Aorta (tissue), 5 donors: ENCODE measurements around the gene MYO9B. TPM values are rescaled to one million over a fixed set of nuclear protein-coding genes. Genes with fewer than 3 reads are reported as not detected.

Experiments
- ATAC-seq: fragments of 200-7000 bp; cut with Tn5 transposase; one replicate; pipeline ENCODE4 v1.9.1; 2022; ENCODE audit warnings: moderate library complexity; ENCODE audit not compliant: low FRiP score
- DNase-seq, 2 donors: peaks; one replicate each; pipeline ENCODE4 v3.0.0-alpha.2; 2020
- H3K27ac ChIP-seq, 2 donors: one replicate each; pipeline ENCODE4 v1.5.1; 2013; ENCODE audit warnings: low read length in 2 of 2, mild to moderate bottlenecking in 2 of 2, moderate library complexity in 2 of 2, control low read depth in 1 of 2, inconsistent platforms in 1 of 2, low read depth in 1 of 2
- H3K27me3 ChIP-seq, 2 donors: one replicate each; pipeline ENCODE4 v1.6.1; 2013; ENCODE audit warnings: control low read depth in 1 of 2, low read length in 1 of 2, mild to moderate bottlenecking in 1 of 2, moderate library complexity in 1 of 2; ENCODE audit not compliant: insufficient read depth in 2 of 2, control insufficient read depth in 1 of 2
- H3K36me3 ChIP-seq, 2 donors: one replicate each; pipeline ENCODE4 v1.6.1; 2013; ENCODE audit warnings: control low read depth in 1 of 2, low read length in 1 of 2, mild to moderate bottlenecking in 1 of 2; ENCODE audit not compliant: insufficient read depth in 2 of 2, control insufficient read depth in 1 of 2
- H3K4me1 ChIP-seq, 2 donors: one replicate each; pipeline ENCODE4 v1.6.1; 2013; ENCODE audit warnings: low read length in 2 of 2, control low read depth in 1 of 2, mild to moderate bottlenecking in 1 of 2, moderate library complexity in 1 of 2; ENCODE audit not compliant: insufficient read depth in 2 of 2, control insufficient read depth in 1 of 2
- H3K4me3 ChIP-seq, 2 donors: one replicate each; pipeline ENCODE4 v1.5.1; 2013; ENCODE audit warnings: low read length in 2 of 2, control low read depth in 1 of 2, mild to moderate bottlenecking in 1 of 2
- H3K9me3 ChIP-seq: one replicate; pipeline ENCODE4 v1.6.1; 2013; ENCODE audit warnings: mild to moderate bottlenecking, low read length; ENCODE audit not compliant: control insufficient read depth
- WGBS, 2 donors: extraction: QIAGEN DNeasy Blood & Tissue Kit; methylation state at CpG; one replicate each; pipeline ENCODE4 v1.1.7; 2013; 5-methylcytosine and 5-hydroxymethylcytosine counted together
- intact Hi-C, 2 donors: fragments of 100-400 bp; cut with DNase I; formaldehyde crosslinking; loops; one replicate each; pipeline versions ENCODE4 v1.14.2 to v1.15.0; 2022
- polyA plus RNA-seq, 2 donors: library from polyadenylated mRNA; stranded (reverse); fragments of 200-250 nt; gene quantifications; one replicate each; pipeline ENCODE4 v1.2.3, GENCODE V29; 2013
- total RNA-seq, 2 donors: library from RNA; stranded (reverse); fragmentation: NEBNext Ultra II Directional; extraction: Animal tissue kit (Norgen Biotek cat#: 25700); gene quantifications; one replicate each; pipeline ENCODE4 v1.2.1, GENCODE V29; 2021
- donor health status: healthy with polysubstance abuse.
- donor health status: Bipolar disorder and iron deficiency.
- donor health status: DM: no; HTN: no; CAD: no.
- donor health status: DM: no; HTN: no; CAD: no.
- donor health status: DM: yes; HTN: yes; CAD: no.

The MYO9B gene
- total and polyA plus RNA-seq, 4 donors, result 34.3 to 183 (median 171) TPM

DNA sequence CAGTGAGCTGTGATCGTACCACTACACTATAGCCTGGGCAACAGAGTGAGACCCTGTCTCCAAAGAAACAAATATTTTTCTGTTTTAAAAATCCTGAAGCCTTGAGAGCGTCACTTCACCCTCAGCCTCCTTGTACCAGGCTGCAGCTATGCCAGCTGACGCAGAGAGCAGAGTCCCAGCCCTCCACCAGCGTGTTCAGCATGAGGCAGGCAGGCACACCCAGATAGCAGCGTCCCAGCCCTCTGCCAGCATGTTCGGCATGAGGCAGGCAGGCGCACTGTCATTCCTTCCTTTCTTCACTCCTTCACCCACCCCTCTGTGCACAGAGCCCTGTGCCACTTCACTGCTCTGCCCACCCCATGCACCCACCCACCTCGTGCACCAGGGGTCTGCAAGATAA lies 96.3 kb downstream of the MYO9B start:
- Histone ChIP-seq H3K4me3 (no peak overlapping the region), H3K4me1 (no peaks in the 10 kb centered on the region), H3K27ac (no peak overlapping the region), H3K9me3 (no peaks in the 10 kb centered on the region), H3K27me3 (no peaks in the 10 kb centered on the region), H3K36me3 (peaks cover 5 to 17% of the 10 kb centered on the region in 2 donors)
- ATAC-seq (no peak), DNase-seq (no peak)
- 89 to 90% methylated on average over 8 of the region's 8 CpGs for WGBS, 2 donors
- intact Hi-C loops, result loop anchor here in 1 of 2 donors (5.0 kb wide), 1 partner anchor 105 kb away; no protein-coding TSS in a partner anchor

DNA sequence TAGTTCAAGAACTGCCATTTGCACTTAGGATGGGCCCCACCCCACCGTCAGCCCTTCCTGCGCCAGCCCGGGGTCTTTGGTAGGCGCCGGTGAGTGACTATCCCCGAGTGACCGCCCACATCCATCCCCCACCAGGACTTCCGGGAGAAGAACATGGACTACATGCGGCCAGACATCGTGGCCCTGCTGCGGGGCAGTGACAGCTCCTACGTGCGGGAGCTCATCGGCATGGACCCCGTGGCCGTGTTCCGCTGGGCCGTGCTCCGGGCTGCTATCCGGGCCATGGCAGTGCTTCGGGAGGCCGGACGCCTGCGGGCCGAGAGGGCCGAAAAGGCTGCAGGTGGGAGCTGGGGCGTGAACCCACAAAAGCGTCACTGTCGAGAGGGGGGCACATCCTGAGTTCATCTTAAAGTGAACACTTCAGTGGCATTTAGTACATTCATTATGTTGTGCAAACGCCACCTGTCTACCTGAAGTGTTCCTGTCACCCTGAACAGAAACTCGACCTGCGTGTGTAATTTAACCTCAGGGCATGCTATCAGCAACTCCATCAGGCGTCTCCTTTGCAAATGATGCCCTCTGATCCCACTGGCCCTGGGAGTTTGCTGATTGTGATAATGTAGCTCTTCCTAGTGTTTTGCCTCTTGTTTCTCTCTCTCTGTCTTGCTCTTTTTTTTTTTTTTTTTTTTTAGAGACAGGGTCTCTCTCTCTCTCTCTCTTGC lies 97.2 kb downstream of the MYO9B start:
- Histone ChIP-seq H3K4me1 (no peaks in the 10 kb centered on the region), H3K36me3 (peaks cover 5 to 16% of the 10 kb centered on the region in 2 donors), H3K9me3 (no peaks in the 10 kb centered on the region), H3K27ac (no peak overlapping the region), H3K4me3 (no peak overlapping the region), H3K27me3 (no peaks in the 10 kb centered on the region)
- DNase-seq (no peak), ATAC-seq (no peak)
- intact Hi-C loops, result loop anchor here in 1 of 2 donors (5.0 kb wide), 1 partner anchor 105 kb away; no protein-coding TSS in a partner anchor
- WGBS, 2 donors, result 90 to 92% methylated on average over 33 of the region's 33 CpGs

DNA sequence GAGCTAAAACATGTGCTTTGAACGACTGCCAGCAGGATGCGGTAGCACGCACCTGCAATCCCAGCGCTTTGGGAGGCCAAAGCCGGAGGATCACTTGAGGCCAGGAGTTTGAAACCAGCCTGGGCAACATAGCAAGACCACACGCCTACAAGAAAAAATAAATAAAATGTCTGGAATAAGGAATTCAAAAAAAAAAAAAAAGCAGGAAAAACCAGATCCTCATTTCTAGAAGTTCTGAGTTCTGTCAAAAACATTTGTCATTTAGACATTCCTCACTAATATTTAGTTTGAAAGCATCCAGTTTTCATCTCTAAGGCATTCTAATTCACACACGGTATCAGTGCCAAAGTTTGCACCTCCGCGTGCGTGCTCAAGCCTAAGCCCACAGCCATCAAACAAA lies 102.7 kb downstream of the MYO9B start:
- Histone ChIP-seq H3K27ac (no peak overlapping the region), H3K36me3 (peaks cover 0 to 2% of the 10 kb centered on the region in 2 donors), H3K4me3 (no peak overlapping the region), H3K27me3 (no peaks in the 10 kb centered on the region), H3K4me1 (no peaks in the 10 kb centered on the region), H3K9me3 (no peaks in the 10 kb centered on the region)
- 85 to 90% methylated on average over 10 of the region's 10 CpGs for WGBS, 2 donors
- intact Hi-C loops, result no loop called here
- DNase-seq (no peak), ATAC-seq (no peak)

GRCh38 chr19:17180997-17181702 lies 105.6 kb downstream of the MYO9B start:
- intact Hi-C loops, result no loop called here
- peaks cover 0 to 2% of the 10 kb centered on the region in 2 donors for H3K36me3 ChIP-seq
- H3K27me3 ChIP-seq, result no peaks in the 10 kb centered on the region
- ATAC-seq (no peak), DNase-seq (no peak)
- WGBS, 2 donors, result 61 to 65% methylated on average over 22 of the region's 22 CpGs
- no peak overlapping the region for H3K27ac ChIP-seq
- no peaks in the 10 kb centered on the region for H3K9me3 ChIP-seq
- no peak overlapping the region for H3K4me3 ChIP-seq
- H3K4me1 ChIP-seq, result no peaks in the 10 kb centered on the region

GRCh38 chr19:17183271-17183761 lies 107.7 kb downstream of the MYO9B start:
- H3K9me3 ChIP-seq, result no peaks in the 10 kb centered on the region
- 86 to 88% methylated on average over 14 of the region's 14 CpGs for WGBS, 2 donors
- H3K27me3 ChIP-seq, result no peaks in the 10 kb centered on the region
- intact Hi-C loops, result no loop called here
- ATAC-seq, result no peak
- no peaks in the 10 kb centered on the region for H3K4me1 ChIP-seq
- H3K27ac ChIP-seq, result no peak overlapping the region
- peaks cover 0 to 5% of the 10 kb centered on the region in 2 donors for H3K36me3 ChIP-seq
- H3K4me3 ChIP-seq, result no peak overlapping the region
- DNase-seq, result no peak

GRCh38 chr19:17183858-17184321 lies 108.3 kb downstream of the MYO9B start:
- Histone ChIP-seq H3K9me3 (no peaks in the 10 kb centered on the region), H3K4me3 (no peak overlapping the region), H3K36me3 (peaks cover 0 to 5% of the 10 kb centered on the region in 2 donors), H3K27ac (no peak overlapping the region), H3K4me1 (no peaks in the 10 kb centered on the region), H3K27me3 (no peaks in the 10 kb centered on the region)
- no peak for DNase-seq
- no peak for ATAC-seq
- WGBS, 2 donors, result 68 to 69% methylated on average over 11 of the region's 11 CpGs
- intact Hi-C loops, result no loop called here

DNA sequence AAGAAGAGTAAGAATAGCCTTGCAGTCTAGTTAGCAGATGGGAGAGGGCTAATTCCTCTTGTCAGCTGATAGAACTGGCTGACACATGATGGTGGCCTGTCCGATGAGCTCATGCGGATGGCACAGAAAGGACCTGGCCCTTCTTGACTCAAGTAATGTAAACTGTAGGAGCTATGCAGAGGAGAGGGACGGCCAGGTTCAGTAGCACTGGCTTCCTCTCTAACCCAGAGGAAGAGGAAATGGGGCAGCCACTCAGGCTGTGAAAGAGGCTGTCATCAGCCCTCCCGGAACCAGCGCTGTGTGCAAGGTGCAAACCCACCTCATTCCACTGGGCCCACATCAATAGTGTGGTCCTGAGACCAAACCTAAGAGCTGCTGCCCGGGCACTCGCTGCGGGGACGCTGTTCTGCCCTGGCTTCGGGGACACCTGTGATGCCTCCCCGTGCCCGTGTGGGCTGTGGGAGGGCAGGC lies 108.8 kb downstream of the MYO9B start:
- no peak overlapping the region for H3K4me3 ChIP-seq
- intact Hi-C loops, result no loop called here
- H3K27ac ChIP-seq, result no peak overlapping the region
- 89 to 91% methylated on average over 12 of the region's 12 CpGs for WGBS, 2 donors
- no peaks in the 10 kb centered on the region for H3K4me1 ChIP-seq
- ATAC-seq (no peak), DNase-seq (no peak)
- H3K27me3 ChIP-seq, result no peaks in the 10 kb centered on the region
- H3K9me3 ChIP-seq, result no peaks in the 10 kb centered on the region
- H3K36me3 ChIP-seq, result peaks cover 0 to 5% of the 10 kb centered on the region in 2 donors

DNA sequence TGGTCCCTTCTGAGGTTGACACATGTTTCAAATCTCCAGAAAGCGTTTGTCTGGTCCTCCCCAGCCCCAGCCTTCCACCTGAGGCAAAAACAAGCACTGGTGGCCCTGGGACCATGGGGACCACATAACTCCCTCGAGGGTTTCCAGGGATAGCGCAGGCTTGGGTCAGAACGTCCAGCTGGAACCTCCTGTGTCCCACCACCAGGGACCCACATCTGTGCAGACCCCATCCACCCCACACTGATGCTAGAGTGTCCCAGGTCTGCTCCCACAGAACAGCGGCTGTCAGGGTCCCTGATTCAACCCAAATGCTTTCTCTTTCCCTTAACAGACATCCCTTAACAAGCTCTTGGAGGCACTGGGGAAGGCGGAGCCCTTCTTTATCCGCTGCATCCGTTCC lies 110.0 kb downstream of the MYO9B start:
- WGBS, 2 donors, result 84% methylated on average over 8 of the region's 8 CpGs
- Histone ChIP-seq H3K27ac (no peak overlapping the region), H3K4me3 (no peak overlapping the region), H3K4me1 (no peaks in the 10 kb centered on the region), H3K9me3 (no peaks in the 10 kb centered on the region), H3K36me3 (peaks cover 0 to 5% of the 10 kb centered on the region in 2 donors), H3K27me3 (no peaks in the 10 kb centered on the region)
- DNase-seq, result no peak
- no peak for ATAC-seq
- intact Hi-C loops, result no loop called here
